EL (cell line): ENCODE measurements around the gene RBM43.

Source experiments
- DNase-seq: peaks from one replicate; pipeline ENCODE4 v3.0.0-alpha.2; 2016

RBM43 gene

DNA sequence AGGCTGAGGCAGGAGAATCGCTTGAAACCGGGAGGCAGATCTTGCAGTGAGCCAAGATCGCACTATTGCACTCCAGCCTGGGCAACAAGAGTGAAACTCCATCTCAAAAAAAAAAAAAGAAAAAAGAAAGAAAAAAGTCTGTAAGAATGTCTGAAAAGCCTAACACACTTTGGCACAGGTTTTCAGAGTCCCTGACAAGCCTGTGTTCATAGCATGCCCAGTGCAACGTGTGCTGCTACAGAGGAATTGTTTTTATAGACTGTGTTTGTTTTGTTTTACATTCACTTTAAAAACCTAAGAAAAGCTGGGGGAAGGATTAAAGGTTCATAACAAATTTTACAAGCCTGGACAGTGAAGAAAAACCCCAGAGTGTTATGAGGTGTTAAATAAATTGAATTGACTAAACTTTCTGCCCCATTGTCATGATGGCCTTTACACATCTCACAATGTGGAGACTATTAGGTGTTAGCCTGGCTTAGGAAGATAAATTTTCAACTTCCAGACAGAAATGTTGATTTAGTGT is 55.2 kb downstream of the RBM43 start:
- DNase-seq: no peak

DNA sequence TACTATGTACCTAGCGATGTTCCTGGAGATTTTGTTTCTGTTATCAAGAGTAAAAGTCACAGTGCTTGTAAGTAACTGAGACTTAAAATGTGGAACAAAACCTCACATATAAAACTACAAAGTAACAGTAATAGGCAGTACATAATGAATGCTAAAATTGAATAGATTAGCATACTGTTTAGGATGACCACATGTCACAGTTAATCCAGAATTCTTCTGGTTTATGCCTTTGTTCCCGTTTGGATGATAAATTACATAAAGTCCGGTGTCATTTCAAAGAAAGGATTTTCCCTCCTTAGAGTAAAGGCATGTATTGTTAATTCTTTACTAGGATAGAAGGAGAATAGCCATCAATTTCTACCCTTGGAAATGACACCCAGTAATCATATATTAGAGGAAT is 56.1 kb downstream of the RBM43 start:
- no peak for DNase-seq

DNA sequence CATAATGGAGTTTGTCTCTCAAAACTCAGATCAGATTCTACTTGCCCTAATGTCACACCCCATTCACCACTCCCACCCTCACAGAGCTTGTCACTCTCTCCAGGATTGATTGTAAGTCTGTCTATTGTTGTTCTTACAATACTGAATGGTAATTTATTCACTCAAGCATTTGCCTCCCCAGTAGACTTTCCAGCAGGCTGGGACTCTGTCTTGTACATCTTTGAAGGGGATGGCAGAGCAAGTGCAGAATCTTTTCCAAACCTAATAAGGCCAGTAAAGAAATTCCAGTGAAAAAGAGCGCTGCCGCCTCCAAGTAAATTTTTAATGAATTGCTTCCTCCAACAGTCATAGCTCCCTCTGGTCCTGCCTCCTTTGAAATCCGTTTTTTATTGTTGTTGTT is 56.9 kb downstream of the RBM43 start:
- DNase-seq: no peak

DNA sequence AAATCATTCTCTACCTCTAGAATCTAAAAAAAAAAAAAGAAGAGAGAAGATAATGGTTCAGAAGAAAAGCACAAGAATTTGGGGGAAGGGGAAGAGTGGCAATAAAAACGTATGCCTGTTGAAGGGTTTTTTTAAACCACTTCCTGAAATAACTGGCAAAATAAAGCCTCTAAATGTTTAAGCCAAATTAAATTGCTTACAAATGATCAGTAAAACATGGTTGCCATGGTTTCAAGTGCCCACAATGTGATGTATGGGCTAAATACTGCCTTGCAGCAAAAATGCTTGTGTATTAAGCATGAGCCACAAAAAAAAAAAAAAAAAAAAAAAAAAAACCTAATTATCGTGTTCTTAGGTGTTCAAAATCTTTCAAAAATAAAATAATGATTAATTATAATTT is 60.8 kb downstream of the RBM43 start:
- DNase-seq: no peak

DNA sequence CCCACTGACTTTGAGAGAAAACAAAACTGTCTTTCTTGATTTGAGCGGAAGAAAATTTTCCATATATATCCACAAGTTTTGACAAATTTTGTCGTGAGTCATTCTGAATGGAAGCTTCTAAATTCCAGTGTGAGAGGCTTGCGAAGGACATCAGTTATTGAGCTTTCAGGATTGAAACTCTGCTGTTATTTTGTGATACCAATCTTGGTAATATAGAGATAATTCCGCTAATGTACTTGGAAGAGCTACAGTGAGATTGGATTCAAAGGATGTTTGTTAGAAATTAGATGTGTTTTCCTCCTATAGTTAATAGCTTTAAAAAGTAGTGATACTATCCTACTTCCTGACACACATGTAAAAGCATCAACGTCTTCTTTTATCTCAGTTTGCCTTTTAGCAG is 61.4 kb downstream of the RBM43 start:
- DNase-seq: no peak

DNA sequence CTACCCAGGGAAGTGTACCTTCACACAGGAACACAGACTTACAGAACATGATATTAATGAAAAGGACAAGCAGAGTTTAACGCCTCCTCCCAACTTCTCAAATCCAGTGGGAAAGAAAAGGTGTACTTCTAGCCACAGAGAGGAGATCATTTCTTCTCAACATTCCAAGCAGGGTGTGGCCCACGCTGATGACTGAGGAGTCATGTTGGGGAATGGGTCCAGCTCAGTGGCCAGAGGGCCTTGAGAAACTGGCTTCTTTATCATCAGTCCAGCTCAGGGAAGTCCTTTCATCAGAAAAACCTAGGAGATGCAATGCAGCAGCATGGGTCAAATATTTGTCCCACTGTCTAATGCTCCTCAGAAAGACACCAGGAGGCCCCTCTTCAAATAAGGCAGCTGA is 63.0 kb downstream of the RBM43 start:
- DNase-seq: peak; percentile 3
